Nucleus accumbens (tissue), 56 donors: ENCODE measurements around the gene BMP5.
"Not testable (repeated sequence)": the region's sequence is repeated elsewhere in the genome, so short reads cannot be mapped to it uniquely, and the experiment has no call there.

ENCODE experiments used
- DNase-seq, 56 donors: peaks; one replicate each; lab custom pipeline; 2025; lab: John Stamatoyannopoulos, UW

Gene BMP5

GRCh38 chr6:55875400-55875799 is at the start of gene BMP5:
TSS of gene BMP5 (minus strand) at chr6:55875590. CDS start at chr6:55874865, 725 bp downstream.
- DNase-seq, result no peak

DNA sequence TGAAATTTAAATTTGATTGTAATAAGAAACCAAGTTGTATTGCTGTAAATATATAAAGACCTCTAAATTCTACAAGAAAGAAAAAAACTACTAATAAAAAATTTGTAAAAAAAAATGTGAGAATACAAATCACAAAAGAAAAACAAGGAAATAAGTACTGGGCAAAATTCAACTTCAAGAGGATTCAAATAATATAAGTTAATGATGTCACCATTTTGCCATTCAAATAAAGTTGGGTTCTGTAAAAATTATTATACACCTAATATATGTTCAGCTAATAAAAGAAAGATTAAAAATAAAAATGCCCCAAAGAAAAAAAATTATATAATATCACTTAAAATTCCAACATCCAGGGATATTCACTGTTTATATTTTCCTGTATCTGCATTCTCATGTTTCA is 47.0 kb upstream of the BMP5 start:
- DNase-seq, result no peak

DNA sequence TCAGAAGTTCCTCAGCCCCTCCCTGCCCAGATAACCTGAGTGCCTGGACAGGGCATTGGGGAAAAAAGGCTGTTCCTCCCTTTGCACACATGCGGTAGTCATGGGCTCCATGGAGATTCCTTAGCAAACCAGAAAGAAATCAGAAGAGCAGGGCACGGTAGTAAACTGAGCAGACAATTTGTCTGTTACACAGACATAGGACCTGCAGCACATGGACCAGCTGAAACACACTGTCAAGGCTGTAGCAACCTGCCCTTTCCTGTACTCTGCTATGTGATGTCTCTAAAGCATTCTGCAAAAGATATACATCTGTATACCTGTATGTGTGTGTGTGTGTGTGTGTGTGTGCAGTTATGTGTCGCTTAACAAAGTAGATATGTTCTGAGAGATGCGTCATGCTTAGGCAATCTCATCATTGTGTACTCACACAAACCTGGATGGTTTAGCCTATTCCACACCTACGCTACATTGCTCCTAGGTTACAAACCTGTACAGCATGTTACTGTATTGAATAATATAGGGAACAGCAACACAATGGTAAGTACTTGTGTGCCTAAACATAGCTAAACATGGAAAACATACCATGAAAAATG is 44.4 kb upstream of the BMP5 start:
- no peak for DNase-seq

GRCh38 chr6:55918639-55919038 is 43.2 kb upstream of the BMP5 start:
- DNase-seq, result no peak

- DNase-seq, result no peak
Measured at GRCh38 chr6:55917751-55918415, 42.5 kb upstream of the BMP5 start.

DNA sequence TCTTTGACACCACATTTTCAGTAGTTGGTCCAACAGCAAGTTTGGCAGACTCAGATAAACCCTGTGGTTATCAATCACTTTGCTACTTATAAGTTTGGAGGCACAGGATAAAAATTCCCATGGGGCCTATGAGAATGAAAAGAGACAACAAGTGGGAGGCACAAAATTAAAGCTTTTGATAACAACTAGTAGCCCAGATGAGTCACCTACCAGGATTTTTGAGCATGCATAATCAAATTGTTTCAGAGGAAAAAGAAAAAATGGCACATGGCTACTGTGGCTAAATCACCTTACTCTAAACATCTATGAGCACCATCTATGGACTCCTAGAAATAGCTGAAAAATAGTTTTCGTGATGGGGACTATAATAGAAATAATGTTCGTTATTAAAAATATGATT is 40.8 kb upstream of the BMP5 start:
- DNase-seq, result no peak

DNA sequence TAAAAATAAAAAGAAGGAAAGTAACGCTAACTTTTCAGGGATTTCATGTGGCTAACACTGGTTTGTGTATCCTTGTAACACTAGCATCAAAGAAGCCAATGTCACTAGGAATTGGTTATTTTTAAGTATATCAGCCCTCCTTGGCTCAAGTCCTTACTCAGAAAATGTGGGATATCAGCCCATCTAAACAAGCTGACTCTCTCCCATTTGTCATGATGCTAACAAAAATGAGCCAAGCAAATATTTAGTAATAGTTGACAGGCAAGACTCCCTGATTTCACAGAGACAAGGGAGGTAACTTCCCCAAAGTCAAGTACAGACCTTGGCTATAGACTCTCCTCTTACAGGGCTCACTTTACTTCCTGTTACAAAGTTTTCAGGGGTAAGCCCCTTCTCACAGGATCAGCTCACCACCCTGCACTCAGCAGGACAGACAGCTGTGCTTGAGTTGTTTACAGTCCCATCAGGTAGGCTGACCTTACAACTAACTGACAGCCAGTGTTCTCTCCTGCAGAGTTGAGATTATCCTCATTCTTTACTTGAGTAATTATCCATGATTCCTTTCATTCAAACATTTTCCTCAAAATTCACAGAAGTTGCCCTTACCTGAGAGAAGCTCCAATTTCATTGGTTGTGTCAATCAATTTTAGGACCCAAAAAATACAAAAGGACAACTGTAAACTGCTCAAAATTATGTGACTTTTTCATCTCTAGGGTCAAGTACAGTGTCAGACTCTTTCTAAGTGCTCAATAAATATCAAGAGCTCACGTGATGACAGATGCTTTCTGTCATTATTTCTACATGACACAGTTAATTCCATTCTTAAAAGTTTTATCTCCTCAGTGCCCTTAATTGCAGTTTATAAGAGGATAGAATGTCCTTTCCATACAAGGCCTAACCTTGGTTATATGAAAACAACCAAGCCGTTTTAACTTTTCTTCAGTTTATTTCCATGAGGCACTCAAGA is 38.1 kb upstream of the BMP5 start:
- DNase-seq, result no peak

DNA sequence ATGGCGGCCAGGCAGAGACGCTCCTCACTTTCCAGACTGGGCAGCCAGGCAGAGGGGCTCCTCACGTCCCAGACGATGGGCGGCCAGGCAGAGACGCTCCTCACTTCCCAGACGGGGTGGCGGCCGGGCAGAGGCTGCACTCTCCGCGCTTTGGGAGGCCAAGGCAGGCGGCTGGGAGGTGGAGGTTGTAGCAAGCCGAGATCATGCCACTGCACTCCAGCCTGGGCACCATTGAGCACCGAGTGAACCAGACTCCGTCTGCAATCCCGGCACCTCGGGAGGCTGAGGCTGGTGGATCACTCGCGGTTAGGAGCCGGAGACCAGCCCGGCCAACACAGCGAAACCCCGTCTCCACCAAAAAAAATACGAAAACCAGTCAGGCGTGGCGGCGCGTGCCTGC is 35.1 kb upstream of the BMP5 start:
- DNase-seq, result not testable (repeated sequence)

GRCh38 chr6:55909911-55910310 is 34.5 kb upstream of the BMP5 start:
- not testable (repeated sequence) for DNase-seq

- DNase-seq, result no peak
Measured at GRCh38 chr6:55902796-55903195, 27.4 kb upstream of the BMP5 start.

- no peak for DNase-seq
Measured at GRCh38 chr6:55901765-55902270, 26.4 kb upstream of the BMP5 start.

GRCh38 chr6:55898342-55898741 is 23.0 kb upstream of the BMP5 start:
- DNase-seq, result no peak

GRCh38 chr6:55897346-55897745 is 22.0 kb upstream of the BMP5 start:
- no peak for DNase-seq

- no peak for DNase-seq
Measured at GRCh38 chr6:55895972-55896730, 20.8 kb upstream of the BMP5 start.

GRCh38 chr6:55892749-55893357 is 17.5 kb upstream of the BMP5 start:
- DNase-seq, result no peak

DNA sequence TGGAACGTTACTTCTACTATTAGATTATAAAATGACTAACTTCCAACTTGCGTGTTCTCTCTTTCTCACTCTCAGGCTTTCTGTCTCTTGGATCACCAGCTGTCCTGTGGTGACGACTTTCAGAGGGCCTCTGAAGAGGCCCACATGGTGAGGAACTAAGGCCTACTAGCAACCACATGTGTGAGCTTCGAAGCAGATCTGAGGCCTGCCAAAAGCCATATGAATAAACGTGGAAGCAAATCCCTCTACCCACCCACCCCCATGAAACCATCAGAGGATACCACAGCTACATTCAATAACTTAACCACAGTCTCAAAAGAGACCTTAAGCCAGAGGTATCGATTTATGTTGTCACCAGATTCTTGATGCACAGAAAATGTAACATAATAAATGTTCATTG is 13.5 kb upstream of the BMP5 start:
- no peak for DNase-seq

GRCh38 chr6:55886185-55886836 is 10.9 kb upstream of the BMP5 start:
- no peak for DNase-seq

DNA sequence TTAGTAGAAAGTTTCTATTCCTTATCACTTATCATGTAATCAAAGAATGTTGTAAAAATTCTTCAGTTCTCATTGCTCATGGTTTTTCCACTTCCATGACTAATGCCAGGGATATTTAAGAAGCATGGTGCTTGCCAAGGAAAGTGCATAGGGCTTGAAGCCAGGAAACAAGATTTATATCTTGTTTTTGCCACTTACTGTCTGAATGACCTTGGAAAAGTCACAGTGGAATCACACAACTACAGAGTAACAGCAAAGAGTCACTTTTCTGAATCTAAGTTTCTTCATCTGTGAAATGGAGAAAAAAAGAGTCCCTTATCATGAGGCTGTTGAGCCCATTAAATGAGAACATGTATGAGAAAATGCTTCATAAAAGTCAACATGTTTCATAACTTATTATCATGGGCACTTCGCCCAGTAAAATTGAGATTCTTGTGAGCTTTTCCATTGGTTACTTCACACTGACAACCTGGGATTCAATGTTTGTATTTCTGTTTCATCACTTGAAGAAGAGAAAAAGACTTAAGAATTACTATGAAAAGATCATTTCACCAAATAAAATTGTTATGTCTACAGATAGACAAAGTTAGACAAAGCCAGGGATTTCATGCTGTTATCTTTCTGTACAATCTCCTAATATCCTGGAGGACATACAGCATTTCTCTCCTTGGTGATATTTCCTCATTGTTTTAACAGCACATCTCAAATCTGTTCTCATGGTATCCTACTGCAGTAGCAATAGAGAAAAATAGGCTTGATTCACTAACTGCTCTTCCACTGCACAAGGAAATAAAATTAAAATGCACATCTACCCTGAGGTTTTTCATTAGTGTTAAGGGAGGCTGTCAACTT is 7.6 kb upstream of the BMP5 start:
- DNase-seq, result no peak

DNA sequence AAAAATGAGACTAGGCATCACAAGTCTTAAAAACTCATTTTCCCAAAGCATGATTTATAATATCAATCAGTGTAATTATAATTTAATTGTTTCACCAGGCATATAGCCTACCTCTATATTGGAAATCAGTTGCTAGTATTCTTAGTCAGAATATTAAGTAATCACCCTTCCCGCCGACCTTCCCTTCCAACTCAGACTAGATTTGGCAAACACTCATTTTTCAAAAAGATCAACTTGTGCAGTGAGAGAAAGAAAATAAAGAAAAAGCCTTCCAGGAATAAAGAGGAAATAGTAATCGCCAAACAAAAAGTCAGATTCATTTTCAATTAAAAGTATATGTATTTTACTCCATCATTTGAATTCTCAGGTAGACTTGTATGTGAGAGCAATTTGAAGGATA is 1.9 kb upstream of the BMP5 start:
- no peak for DNase-seq
